HUES48 (cell line): ENCODE measurements around the gene MTAP.

Experiments
- H3K27ac ChIP-seq: one replicate; pipeline ENCODE4 v1.7.0; 2013; ENCODE audit warnings: low read depth, low read length, inconsistent platforms
- H3K27me3 ChIP-seq: 2 replicates; pipeline ENCODE4 v1.6.1; 2013; ENCODE audit warnings: mild to moderate bottlenecking, low read length; ENCODE audit not compliant: control insufficient read depth, insufficient read depth
- H3K36me3 ChIP-seq: 2 replicates; pipeline ENCODE4 v1.6.1; 2013; ENCODE audit warnings: low read length; ENCODE audit not compliant: control insufficient read depth, insufficient read depth
- H3K4me1 ChIP-seq: 2 replicates; pipeline ENCODE4 v1.6.1; 2013; ENCODE audit warnings: mild to moderate bottlenecking, low read length; ENCODE audit not compliant: control insufficient read depth, insufficient read depth
- H3K4me3 ChIP-seq: 2 replicates; pipeline ENCODE4 v1.5.1; 2013; ENCODE audit warnings: mild to moderate bottlenecking, low read depth, low read length
- H3K9ac ChIP-seq: 2 replicates; pipeline ENCODE4 v1.6.1; 2013; ENCODE audit warnings: mild to moderate bottlenecking, low read depth, low read length, moderate library complexity
- H3K9me3 ChIP-seq: 2 replicates; pipeline ENCODE4 v1.6.1; 2013; ENCODE audit warnings: low read length; ENCODE audit not compliant: control insufficient read depth, insufficient read depth

Gene MTAP

GRCh38 chr9:21802418-21803000 is at the start of gene MTAP:
TSS of gene MTAP (plus strand) at chr9:21802636. CDS start at chr9:21802749, 113 bp downstream.
- peak within 1 kb of the TSS; percentile 72 for H3K4me3 ChIP-seq

GRCh38 chr9:21753523-21753922 is 48.9 kb upstream of the MTAP start:
- Histone ChIP-seq H3K9ac (no peak overlapping the region), H3K4me1 (peaks cover 4% of the 10 kb centered on the region; the same call in 1 of the 2 replicates), H3K9me3 (no peaks in the 10 kb centered on the region), H3K4me3 (no peak overlapping the region), H3K36me3 (no peaks in the 10 kb centered on the region), H3K27me3 (peaks cover 100% of the 10 kb centered on the region), H3K27ac (no peak overlapping the region)

More at GRCh38 chr9:21802418-21803000, at the start of gene MTAP:
- Histone ChIP-seq H3K27ac (peak within 1 kb of the TSS; percentile 78), H3K36me3 (peaks cover 26% of the 10 kb centered on the region), H3K27me3 (peaks cover 36% of the 10 kb centered on the region), H3K9ac (peak within 1 kb of the TSS; percentile 83), H3K9me3 (no peaks in the 10 kb centered on the region), H3K4me1 (peaks cover 21% of the 10 kb centered on the region)

GRCh38 chr9:21754741-21755140 is 47.7 kb upstream of the MTAP start:
- H3K27me3 ChIP-seq, result peaks cover 100% of the 10 kb centered on the region

GRCh38 chr9:21758540-21758939 is 43.9 kb upstream of the MTAP start:
- Histone ChIP-seq H3K4me1 (no peaks in the 10 kb centered on the region), H3K9ac (no peak overlapping the region), H3K4me3 (no peak overlapping the region), H3K27ac (no peak overlapping the region), H3K36me3 (no peaks in the 10 kb centered on the region), H3K9me3 (no peaks in the 10 kb centered on the region), H3K27me3 (peaks cover 95% of the 10 kb centered on the region)

More at GRCh38 chr9:21754741-21755140, 47.7 kb upstream of the MTAP start:
- no peaks in the 10 kb centered on the region for H3K36me3 ChIP-seq
- H3K4me3 ChIP-seq, result no peak overlapping the region
- no peak overlapping the region for H3K27ac ChIP-seq
- no peak overlapping the region for H3K9ac ChIP-seq
- peaks cover 4% of the 10 kb centered on the region; the same call in 1 of the 2 replicates for H3K4me1 ChIP-seq
- H3K9me3 ChIP-seq, result no peaks in the 10 kb centered on the region

GRCh38 chr9:21761309-21761901 is 41.0 kb upstream of the MTAP start:
- H3K36me3 ChIP-seq, result no peaks in the 10 kb centered on the region
- H3K27ac ChIP-seq, result no peak overlapping the region
- no peak overlapping the region for H3K4me3 ChIP-seq
- H3K4me1 ChIP-seq, result no peaks in the 10 kb centered on the region
- H3K27me3 ChIP-seq, result peaks cover 86% of the 10 kb centered on the region
- no peaks in the 10 kb centered on the region for H3K9me3 ChIP-seq
- no peak overlapping the region for H3K9ac ChIP-seq

- Histone ChIP-seq H3K27me3 (peaks cover 79% of the 10 kb centered on the region), H3K4me3 (no peak overlapping the region), H3K4me1 (no peaks in the 10 kb centered on the region), H3K27ac (no peak overlapping the region), H3K36me3 (no peaks in the 10 kb centered on the region), H3K9me3 (no peaks in the 10 kb centered on the region), H3K9ac (no peak overlapping the region)
These were observed 40.4 kb upstream of the MTAP start for GRCh38 chr9:21762064-21762463.

- Histone ChIP-seq H3K9me3 (no peaks in the 10 kb centered on the region), H3K27ac (no peak overlapping the region), H3K36me3 (no peaks in the 10 kb centered on the region), H3K27me3 (peaks cover 57% of the 10 kb centered on the region), H3K9ac (no peak overlapping the region), H3K4me3 (no peak overlapping the region), H3K4me1 (no peaks in the 10 kb centered on the region)
These were observed 37.6 kb upstream of the MTAP start for GRCh38 chr9:21764846-21765245.

DNA sequence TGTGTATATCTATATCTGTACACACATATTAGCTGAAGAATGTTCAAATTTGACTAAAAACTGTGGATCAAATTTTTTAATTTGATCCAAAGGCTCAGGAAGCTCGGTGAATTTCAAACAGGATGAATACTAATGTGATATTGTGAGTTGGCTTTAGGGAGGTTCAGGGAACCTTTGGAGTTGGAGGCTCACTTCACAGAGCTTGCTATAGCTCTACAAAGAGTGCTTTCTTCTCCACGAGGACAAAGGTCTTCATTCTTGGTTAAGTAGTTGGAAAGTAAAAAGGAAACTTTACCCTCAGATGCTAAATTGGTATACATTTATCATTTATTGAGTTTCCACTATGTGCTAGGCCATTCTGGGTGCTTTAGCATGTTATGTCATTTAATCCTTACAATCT is 36.3 kb upstream of the MTAP start:
- Histone ChIP-seq H3K27ac (no peak overlapping the region), H3K4me3 (no peak overlapping the region), H3K27me3 (peaks cover 45% of the 10 kb centered on the region), H3K36me3 (no peaks in the 10 kb centered on the region), H3K9me3 (no peaks in the 10 kb centered on the region), H3K9ac (no peak overlapping the region), H3K4me1 (no peaks in the 10 kb centered on the region)

DNA sequence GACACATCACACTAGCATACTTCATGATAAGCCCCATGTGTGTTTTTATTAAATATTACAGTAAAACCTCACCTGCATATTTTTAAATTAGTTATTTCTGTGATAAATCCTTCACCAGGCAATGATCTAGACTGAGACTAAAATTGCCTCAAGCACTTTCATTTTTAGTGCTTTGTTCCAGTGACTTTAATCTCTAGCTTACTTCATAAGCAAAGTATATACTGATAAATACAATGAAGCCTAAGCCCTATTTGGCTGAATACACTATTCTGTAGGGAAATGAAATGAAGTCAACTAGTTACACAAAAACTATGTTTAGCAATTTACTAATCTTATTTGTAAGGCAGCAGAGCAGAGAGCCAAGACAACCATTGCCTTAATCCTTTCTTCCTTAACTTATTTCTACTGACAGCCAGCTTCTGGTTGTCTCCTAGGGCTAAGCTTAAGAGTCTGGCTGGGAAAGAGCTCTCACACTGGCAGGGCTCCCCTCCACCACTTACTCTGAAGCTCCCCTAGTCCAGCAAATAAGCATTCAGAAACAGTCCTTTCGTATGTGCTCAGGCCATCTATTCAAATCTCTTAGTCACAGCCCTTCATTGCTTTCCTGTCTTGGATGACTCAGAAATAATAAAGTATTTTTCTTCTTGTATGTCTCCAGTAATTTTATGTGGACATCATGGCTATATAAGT is 31.4 kb upstream of the MTAP start:
- H3K9ac ChIP-seq, result no peak overlapping the region
- no peaks in the 10 kb centered on the region for H3K4me1 ChIP-seq
- H3K9me3 ChIP-seq, result no peaks in the 10 kb centered on the region
- no peaks in the 10 kb centered on the region for H3K36me3 ChIP-seq
- no peak overlapping the region for H3K4me3 ChIP-seq
- H3K27me3 ChIP-seq, result peaks cover 13% of the 10 kb centered on the region
- no peak overlapping the region for H3K27ac ChIP-seq

DNA sequence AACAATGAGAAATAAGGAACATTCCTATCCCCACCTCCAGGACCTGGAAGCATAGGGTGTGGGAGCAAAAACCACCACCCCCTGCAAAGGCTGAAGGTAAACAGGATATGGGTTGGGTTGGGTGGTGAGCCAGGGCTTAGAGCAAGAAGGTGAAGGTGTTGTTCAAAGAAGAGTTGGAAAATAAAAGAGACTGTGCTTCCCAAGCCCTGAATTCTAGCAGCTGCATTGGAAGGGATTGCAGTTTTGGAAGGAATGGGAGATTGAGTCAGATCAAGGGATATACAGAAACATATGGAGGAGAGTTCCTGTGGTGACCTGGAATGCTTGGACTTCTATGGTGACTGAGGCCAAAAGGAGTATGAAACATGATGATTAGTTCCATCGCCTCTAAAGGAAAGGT is 24.7 kb upstream of the MTAP start:
- Histone ChIP-seq H3K36me3 (no peaks in the 10 kb centered on the region), H3K9ac (no peak overlapping the region), H3K9me3 (no peaks in the 10 kb centered on the region), H3K27ac (no peak overlapping the region), H3K27me3 (peaks cover 13% of the 10 kb centered on the region), H3K4me3 (no peak overlapping the region), H3K4me1 (0 out of 2 replicates have a peak, but pooled peaks cover 4% of the 10 kb centered on the region)

DNA sequence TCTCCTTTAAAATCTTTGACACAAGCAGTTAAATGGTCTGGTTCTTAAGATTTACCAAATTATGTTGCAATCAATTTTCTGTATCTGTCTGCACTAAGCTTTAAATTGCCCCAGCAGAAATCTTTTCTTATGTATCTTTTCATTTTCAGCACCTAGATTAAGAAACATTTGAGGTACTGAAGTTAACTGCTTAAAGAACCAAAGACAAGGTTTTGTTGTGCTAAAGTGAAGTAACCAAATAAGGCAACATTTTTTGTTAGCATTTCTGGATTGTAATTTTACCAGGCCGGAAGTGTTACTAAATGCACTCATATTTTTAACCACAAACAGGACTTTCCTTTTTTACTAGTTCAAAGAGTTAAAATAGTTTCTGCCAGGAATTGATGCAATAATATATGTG is 24.1 kb upstream of the MTAP start:
- Histone ChIP-seq H3K4me1 (0 out of 2 replicates have a peak, but pooled peaks cover 4% of the 10 kb centered on the region), H3K36me3 (no peaks in the 10 kb centered on the region), H3K4me3 (no peak overlapping the region), H3K9ac (no peak overlapping the region), H3K27ac (no peak overlapping the region), H3K27me3 (peaks cover 13% of the 10 kb centered on the region), H3K9me3 (no peaks in the 10 kb centered on the region)
